Ectodermal cell (in vitro differentiated cells): Measurements from ENCODE around the gene APOA4.

Source experiments
- H3K27ac ChIP-seq: 2 replicates; pipeline ENCODE4 v1.7.0; 2013; ENCODE audit warnings: mild to moderate bottlenecking, low read depth, low read length; ENCODE audit not compliant: insufficient read depth, poor library complexity, severe bottlenecking
- H3K27me3 ChIP-seq: 2 replicates; pipeline ENCODE4 v1.7.0; 2013; ENCODE audit warnings: mild to moderate bottlenecking, low read length; ENCODE audit not compliant: insufficient read depth, control insufficient read depth, poor library complexity, severe bottlenecking
- H3K36me3 ChIP-seq: one replicate; pipeline ENCODE4 v1.7.0; 2013; ENCODE audit warnings: low read length; ENCODE audit not compliant: control insufficient read depth, insufficient read depth
- H3K4me1 ChIP-seq: one replicate; pipeline ENCODE4 v1.7.0; 2013; ENCODE audit warnings: low read length; ENCODE audit not compliant: control insufficient read depth, insufficient read depth
- H3K4me3 ChIP-seq: 2 replicates; pipeline ENCODE4 v1.7.0; 2013; ENCODE audit warnings: low read depth, low read length, control low read depth; ENCODE audit not compliant: insufficient read depth
- H3K9me3 ChIP-seq: 2 replicates; pipeline ENCODE4 v1.7.0; 2013; ENCODE audit warnings: mild to moderate bottlenecking, low read length, moderate library complexity; ENCODE audit not compliant: control insufficient read depth
- WGBS, 2 experiments: methylation state at CpG; one replicate each; pipeline ENCODE4 v1.1.7; 2013; ENCODE audit warnings: missing lambda C conversion rate in 2 of 2; 5-methylcytosine and 5-hydroxymethylcytosine counted together

Gene APOA4

DNA sequence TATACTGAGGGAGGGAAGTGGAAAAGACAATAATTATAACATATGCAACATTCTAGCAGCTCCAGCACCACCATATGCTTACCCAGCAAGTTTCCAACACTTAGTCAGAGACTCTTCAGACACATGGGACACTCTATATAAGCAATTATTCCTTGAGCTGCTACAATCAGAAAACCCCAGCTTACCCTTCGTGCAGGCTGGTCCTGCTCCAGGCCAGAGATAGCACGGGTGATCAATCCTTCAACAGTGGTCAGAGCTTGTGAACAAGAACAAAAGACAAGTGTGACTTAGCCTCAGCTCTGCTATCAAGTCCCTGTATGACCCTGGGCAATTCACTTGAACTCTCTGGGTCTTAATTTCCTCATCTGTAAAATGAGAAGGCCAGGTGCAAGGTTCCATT lies 36.8 kb downstream of the APOA4 start:
- H3K4me1 ChIP-seq: peaks cover 10% of the 10 kb centered on the region
- no peak overlapping the region for H3K4me3 ChIP-seq
- H3K27ac ChIP-seq: no peak overlapping the region
- peaks cover 18% of the 10 kb centered on the region for H3K27me3 ChIP-seq
- WGBS, 2 experiments: 86 to 94% methylated on average over 2 of the region's 2 CpGs
- H3K9me3 ChIP-seq: no peaks in the 10 kb centered on the region
- peaks cover 38% of the 10 kb centered on the region for H3K36me3 ChIP-seq

- WGBS, 2 experiments: 94 to 95% methylated on average over 4 of the region's 4 CpGs
- Histone ChIP-seq H3K36me3 (peaks cover 49% of the 10 kb centered on the region), H3K27me3 (no peaks in the 10 kb centered on the region), H3K4me1 (peaks cover 4% of the 10 kb centered on the region), H3K4me3 (no peak overlapping the region), H3K9me3 (no peaks in the 10 kb centered on the region), H3K27ac (no peak overlapping the region)
Observed at GRCh38 chr11:116782728-116783127, 40.4 kb downstream of the APOA4 start.

DNA sequence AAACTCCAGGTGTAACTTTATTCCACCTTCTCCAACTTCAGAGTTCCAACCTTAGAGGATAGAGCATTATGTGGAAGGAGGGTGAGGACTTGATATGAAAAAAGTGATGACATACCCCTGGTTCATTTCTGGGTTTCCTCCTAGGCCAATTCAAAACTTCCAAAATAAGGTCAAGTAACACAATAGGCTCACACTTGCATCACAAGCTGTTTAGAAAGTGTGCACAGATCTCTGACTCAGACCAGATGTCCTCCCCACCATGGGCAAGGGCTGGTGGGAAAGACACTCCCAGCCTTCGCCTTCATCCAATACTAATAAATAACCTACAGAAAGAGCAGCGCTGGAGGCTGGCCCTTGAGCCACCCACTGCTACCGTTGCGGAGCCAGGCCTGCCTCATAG lies 44.5 kb downstream of the APOA4 start:
- WGBS, 2 experiments: 96 to 97% methylated on average over 4 of the region's 4 CpGs
- H3K9me3 ChIP-seq: no peaks in the 10 kb centered on the region
- peaks cover 27% of the 10 kb centered on the region for H3K36me3 ChIP-seq

DNA sequence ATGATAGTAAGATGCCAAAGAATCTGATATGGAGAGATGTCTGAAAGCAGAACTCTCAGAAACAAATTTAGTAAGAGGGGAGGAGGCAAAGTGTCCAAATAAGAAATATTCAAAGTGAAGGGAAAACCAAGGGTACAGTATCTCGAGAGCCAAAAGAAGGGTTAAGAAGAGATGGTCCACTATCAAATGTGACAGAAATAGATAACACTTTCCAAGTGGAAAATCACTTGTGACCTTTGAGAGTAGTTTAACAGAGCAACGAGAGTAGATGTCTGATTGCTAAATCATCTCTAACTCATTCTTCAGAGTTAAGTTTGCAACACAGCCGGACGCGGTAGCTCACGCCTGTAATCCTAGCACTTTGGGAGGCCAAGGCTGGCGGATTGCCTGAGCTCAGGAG lies 46.0 kb downstream of the APOA4 start:
- H3K27me3 ChIP-seq: no peaks in the 10 kb centered on the region
- H3K4me1 ChIP-seq: peaks cover 6% of the 10 kb centered on the region
- peaks cover 14% of the 10 kb centered on the region for H3K36me3 ChIP-seq
- no peaks in the 10 kb centered on the region for H3K9me3 ChIP-seq
- 91 to 93% methylated on average over 7 of the region's 7 CpGs for WGBS, 2 experiments
- H3K4me3 ChIP-seq: no peak overlapping the region
- H3K27ac ChIP-seq: no peak overlapping the region

More for the DNA sequence above, 44.5 kb downstream of the APOA4 start:
- Histone ChIP-seq H3K4me1 (peaks cover 5% of the 10 kb centered on the region), H3K27me3 (no peaks in the 10 kb centered on the region), H3K4me3 (no peak overlapping the region), H3K27ac (no peak overlapping the region)

DNA sequence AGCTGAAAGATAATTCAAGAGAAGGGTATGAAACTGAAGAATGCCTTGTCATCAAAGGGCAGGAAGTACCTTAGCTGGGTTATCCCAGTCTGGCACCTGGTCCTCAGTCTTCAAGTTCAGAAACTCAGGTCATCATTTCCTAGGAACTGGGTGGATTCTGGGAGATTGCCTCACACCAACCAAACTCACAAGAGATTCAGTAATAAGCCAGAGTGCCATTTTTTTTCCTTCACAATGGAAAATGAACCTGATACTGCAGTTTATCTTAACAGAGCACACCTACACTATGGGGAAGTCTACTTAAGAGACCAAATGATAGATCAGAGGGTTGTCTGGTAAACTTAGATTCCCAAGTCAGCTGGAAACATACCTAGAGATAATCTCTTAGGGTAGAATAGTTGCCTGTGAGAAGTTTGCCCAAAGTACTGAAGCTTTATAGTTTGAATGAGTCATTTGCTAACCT lies 46.6 kb downstream of the APOA4 start:
- H3K27me3 ChIP-seq: no peaks in the 10 kb centered on the region
- no peak overlapping the region for H3K27ac ChIP-seq
- no peaks in the 10 kb centered on the region for H3K9me3 ChIP-seq
- H3K4me1 ChIP-seq: peaks cover 6% of the 10 kb centered on the region
- H3K36me3 ChIP-seq: peaks cover 12% of the 10 kb centered on the region
- no peak overlapping the region for H3K4me3 ChIP-seq

- H3K4me1 ChIP-seq: peaks cover 6% of the 10 kb centered on the region
- H3K4me3 ChIP-seq: no peak overlapping the region
- WGBS, 2 experiments: 90 to 95% methylated on average over 4 to 5 of the region's 5 CpGs
- no peak overlapping the region for H3K27ac ChIP-seq
- peaks cover 8% of the 10 kb centered on the region for H3K36me3 ChIP-seq
- no peaks in the 10 kb centered on the region for H3K27me3 ChIP-seq
- H3K9me3 ChIP-seq: no peaks in the 10 kb centered on the region
Observed at GRCh38 chr11:116775975-116776374, 47.1 kb downstream of the APOA4 start.

GRCh38 chr11:116774661-116775060 lies 48.4 kb downstream of the APOA4 start:
- Histone ChIP-seq H3K27me3 (no peaks in the 10 kb centered on the region), H3K4me1 (peaks cover 6% of the 10 kb centered on the region), H3K9me3 (no peaks in the 10 kb centered on the region), H3K36me3 (peaks cover 8% of the 10 kb centered on the region), H3K27ac (no peak overlapping the region), H3K4me3 (no peak overlapping the region)
- WGBS, 2 experiments: 86 to 91% methylated on average over 5 of the region's 5 CpGs

DNA sequence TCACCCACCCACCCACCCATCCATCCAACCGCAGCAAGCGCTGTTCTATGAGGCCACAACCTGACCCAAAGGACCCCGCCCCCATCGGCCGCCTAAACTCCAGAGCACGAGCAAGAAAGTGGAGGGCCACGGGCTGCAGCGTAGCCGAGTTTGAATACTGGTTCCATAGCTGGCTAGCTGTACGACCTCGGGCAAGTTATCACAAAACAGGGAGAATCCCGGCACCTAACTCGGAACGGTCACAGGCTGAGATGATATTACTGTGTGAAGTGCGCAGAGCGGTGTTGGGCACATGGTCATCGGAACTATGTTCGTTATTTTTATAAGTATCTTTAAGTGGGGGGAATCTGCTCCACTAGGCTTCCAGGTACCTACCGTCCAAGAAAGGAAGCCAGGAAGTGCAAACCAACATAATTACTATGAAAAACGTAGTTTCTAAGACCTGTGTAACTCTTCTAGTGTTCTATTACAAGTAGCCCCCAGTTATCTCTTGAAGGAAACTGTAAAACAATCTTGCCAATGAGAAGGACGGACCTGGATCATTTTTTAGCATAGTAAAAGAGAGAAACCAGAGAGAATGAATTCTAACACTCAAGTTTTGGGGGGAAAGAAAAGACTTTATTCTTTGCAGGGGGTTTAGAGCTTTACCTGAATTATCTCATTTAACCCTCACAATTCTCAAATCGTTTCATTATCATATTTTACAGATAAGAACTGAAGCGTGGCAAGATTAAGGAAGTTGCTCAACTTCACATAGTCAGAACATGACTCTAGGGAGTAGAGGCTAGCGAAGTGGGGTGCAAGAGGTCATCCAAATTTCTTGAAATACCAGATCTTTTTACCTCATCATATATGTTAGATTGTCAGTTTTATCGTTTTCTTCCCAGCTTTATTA lies 49.7 kb downstream of the APOA4 start:
- 7 to 11% methylated on average over 21 to 23 of the region's 25 CpGs for WGBS, 2 experiments
- H3K4me1 ChIP-seq: peaks cover 6% of the 10 kb centered on the region
- H3K9me3 ChIP-seq: no peaks in the 10 kb centered on the region
- H3K27ac ChIP-seq: no peak overlapping the region
- peaks cover 10% of the 10 kb centered on the region for H3K36me3 ChIP-seq
- no peaks in the 10 kb centered on the region for H3K27me3 ChIP-seq
- peak overlapping the region; percentile 69 for H3K4me3 ChIP-seq

- Histone ChIP-seq H3K27ac (peak within 1 kb of the TSS; percentile 86), H3K27me3 (no peaks in the 10 kb centered on the region), H3K4me1 (peaks cover 6% of the 10 kb centered on the region), H3K9me3 (no peaks in the 10 kb centered on the region), H3K36me3 (peaks cover 10% of the 10 kb centered on the region), H3K4me3 (peak within 1 kb of the TSS; percentile 69)
- 0% methylated on average over 73 of the region's 73 CpGs for WGBS, 2 experiments
Observed at GRCh38 chr11:116772443-116773202, 50.5 kb downstream of the APOA4 start, which contains the start of gene BUD13. TSS of gene BUD13 (minus strand) at chr11:116772987. CDS start at chr11:116772964, 23 bp downstream.

DNA sequence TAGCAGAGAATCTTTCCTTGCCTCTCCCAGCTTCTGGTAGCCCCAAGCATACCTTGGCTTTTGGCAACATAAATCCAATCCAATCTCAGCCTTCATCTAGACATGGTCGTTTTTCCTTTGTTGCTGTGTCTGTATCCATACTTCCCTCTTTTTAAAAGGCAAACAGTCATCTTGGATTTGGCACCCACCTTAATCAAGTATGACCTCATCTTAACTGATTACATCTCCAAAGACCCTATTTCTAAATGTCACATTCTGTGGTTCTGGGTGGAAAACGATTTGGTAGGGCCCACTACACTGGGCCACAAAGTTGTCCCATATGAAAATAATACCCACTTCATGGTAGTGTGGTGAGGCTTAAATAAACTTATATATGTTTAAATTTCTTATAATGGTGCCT lies 51.2 kb downstream of the APOA4 start:
- Histone ChIP-seq H3K4me1 (peaks cover 6% of the 10 kb centered on the region), H3K27ac (no peak overlapping the region), H3K27me3 (no peaks in the 10 kb centered on the region), H3K4me3 (peak overlapping the region; percentile 69), H3K36me3 (peaks cover 10% of the 10 kb centered on the region), H3K9me3 (no peaks in the 10 kb centered on the region)
- 32 to 44% methylated on average over 1 to 2 of the region's 2 CpGs for WGBS, 2 experiments
